ENCODE data around the gene RPS17.

The RPS17 gene

GRCh38 chr15:82540055-82540983 is at the start of gene RPS17:
Gene RPS17 (minus strand): TSS chr15:82540457. CDS start chr15:82540428, 29 bp downstream.
- no peak for DNase-seq

GRCh38 chr15:82587805-82588204 is 47.5 kb upstream of the RPS17 start:
- DNase-seq, result no peak

GRCh38 chr15:82585072-82585471 is 44.8 kb upstream of the RPS17 start:
- DNase-seq, result no peak

GRCh38 chr15:82580713-82581112 is 40.5 kb upstream of the RPS17 start:
- DNase-seq, result no peak

GRCh38 chr15:82575335-82575734 is 35.1 kb upstream of the RPS17 start:
- DNase-seq, result no peak

- DNase-seq, result no peak
Measured at GRCh38 chr15:82572986-82573385, 32.7 kb upstream of the RPS17 start.

- DNase-seq, result no peak
Measured at GRCh38 chr15:82572311-82572710, 32.1 kb upstream of the RPS17 start.

GRCh38 chr15:82571722-82572222 is 31.5 kb upstream of the RPS17 start:
- peak; percentile 54 for DNase-seq

- peak; percentile 5 for DNase-seq
Measured at GRCh38 chr15:82570721-82571508, 30.7 kb upstream of the RPS17 start.

GRCh38 chr15:82569834-82570233 is 29.6 kb upstream of the RPS17 start:
- no peak for DNase-seq

- DNase-seq, result no peak
Measured at GRCh38 chr15:82568986-82569385, 28.7 kb upstream of the RPS17 start.

- no peak for DNase-seq
Measured at GRCh38 chr15:82567661-82568060, 27.4 kb upstream of the RPS17 start.

- DNase-seq, result no peak
Measured at GRCh38 chr15:82566690-82567089, 26.4 kb upstream of the RPS17 start.

GRCh38 chr15:82558502-82558901 is 18.2 kb upstream of the RPS17 start:
- no peak for DNase-seq

GRCh38 chr15:82556315-82557035 is 16.2 kb upstream of the RPS17 start:
- no peak for DNase-seq

- DNase-seq, result no peak
Measured at GRCh38 chr15:82554849-82555248, 14.6 kb upstream of the RPS17 start.

- DNase-seq, result no peak
Measured at GRCh38 chr15:82554351-82554750, 14.1 kb upstream of the RPS17 start.

GRCh38 chr15:82553846-82554245 is 13.6 kb upstream of the RPS17 start:
- DNase-seq, result no peak

GRCh38 chr15:82552861-82553260 is 12.6 kb upstream of the RPS17 start:
- DNase-seq, result no peak

GRCh38 chr15:82551646-82552247 is 11.5 kb upstream of the RPS17 start:
- no peak for DNase-seq

- DNase-seq, result no peak
Measured at GRCh38 chr15:82549199-82549665, 9.0 kb upstream of the RPS17 start.

- DNase-seq, result no peak
Measured at GRCh38 chr15:82548700-82549099, 8.4 kb upstream of the RPS17 start.
